NCI-H774 (cell line): ENCODE results near the gene SPPL3.
"Not testable (repeated sequence)": the region's sequence is repeated elsewhere in the genome, so short reads cannot be mapped to it uniquely, and the experiment has no call there.

Experiments
- DNase-seq: peaks from one replicate; lab custom pipeline; 2025; lab: John Stamatoyannopoulos, UW

The SPPL3 gene

DNA sequence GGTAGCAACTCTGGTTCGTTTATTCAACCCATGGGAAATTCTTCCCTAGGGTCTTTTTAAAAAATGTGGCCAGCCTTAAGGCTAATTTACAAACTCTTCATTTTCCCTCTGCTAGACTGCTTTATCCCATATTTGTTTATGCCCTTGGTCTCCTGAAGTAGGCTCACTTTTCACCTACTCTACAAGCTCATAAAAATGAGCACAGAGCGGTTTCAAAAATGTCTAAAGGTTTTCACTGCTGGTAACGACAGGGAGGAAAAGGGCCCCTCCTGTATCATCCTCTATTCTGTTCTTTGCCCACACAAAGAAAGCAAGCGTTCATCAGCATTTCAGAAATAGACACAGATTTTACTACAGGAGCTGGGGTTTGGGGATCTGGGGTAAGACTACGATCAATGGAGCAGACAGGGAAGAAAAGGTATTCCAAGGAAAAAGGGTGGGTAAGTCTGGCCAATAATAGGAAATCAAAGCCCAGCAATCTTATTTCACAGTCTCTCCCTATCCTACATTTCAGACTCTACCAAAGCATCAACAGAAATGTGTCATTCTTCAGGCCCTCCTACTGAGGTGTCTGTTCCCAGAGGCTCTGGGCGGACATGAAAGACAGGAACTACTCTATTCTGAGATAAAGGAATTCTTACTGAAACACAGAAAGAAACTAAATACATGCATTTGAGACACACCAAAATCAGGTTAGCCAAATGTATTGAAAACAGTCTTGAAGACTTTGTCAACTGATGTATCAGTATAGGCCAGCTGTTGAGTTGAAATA is 86.4 kb downstream of the SPPL3 start:
- DNase-seq, result no peak

DNA sequence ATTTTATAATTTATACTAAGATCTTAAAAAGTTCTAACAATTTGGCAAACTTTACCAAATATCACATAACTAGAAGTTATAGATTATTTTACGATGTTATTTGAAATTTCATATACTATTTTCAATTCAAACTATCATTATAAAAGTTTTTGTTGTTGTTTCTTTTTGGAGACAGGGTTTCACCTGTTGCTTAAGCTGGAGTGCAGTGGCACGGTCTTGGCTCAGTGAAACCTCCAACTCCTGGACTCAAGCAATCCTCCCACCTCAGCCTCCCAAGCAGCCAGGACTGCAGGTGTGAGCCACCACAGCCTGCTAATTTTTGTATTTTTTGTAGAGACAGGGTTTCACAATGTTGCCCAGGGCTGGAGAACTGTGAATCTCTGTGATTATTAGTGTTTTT is 87.8 kb downstream of the SPPL3 start:
- no peak for DNase-seq

DNA sequence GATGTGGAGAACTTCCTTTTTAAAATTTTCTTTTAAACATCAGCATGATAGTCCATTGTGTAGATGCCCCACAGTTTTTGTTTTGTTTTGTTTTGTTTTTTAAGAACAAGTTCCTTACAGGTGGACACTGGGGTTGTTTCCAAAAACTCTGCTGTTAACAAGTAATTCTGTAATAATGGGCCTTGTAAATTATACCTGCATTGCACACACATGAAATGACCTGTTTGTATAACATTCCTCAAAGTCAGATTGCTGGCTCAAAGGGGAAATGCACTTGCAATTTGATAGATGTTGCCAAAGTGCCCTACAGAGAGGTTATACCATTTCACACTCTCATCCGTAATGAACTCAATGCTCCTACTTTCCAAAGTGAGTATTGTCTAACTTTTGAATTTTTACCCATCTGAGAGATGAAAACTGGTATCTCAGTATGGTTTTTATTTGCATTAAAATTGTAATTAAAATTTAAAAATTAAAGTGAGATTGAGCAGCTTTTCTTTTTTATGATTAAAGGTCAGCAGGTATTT is 89.2 kb downstream of the SPPL3 start:
- no peak for DNase-seq

DNA sequence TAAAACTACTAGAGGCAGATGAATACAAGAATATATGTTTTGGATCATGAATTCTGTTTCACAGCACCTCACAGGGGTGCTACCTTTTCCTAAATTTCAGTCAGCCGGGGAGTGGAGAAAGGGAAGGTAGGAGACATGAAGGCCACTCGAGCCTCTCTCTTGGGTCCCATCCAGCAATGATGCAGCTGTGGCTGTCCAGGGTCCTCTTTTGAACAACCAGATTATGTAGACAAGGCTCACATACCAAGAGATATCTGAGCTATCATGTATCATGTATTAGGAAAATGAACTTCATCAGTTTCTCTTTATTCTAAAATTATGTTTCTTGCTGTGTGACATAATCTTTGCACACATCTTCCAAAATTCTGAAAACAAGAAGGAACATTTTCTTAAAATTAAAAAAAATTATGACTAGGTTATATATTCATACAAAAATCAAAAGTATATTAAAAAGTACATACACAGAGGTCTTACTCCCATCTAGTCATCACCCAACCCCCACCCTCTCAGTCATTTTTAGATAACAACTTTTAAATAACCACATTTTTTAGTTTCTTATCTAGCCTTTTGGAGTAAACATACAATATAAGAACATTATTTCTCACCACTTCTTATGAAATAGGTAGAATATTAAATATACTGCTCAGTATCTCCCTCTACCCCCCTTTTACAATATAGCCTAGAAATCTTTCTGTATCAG is 89.8 kb downstream of the SPPL3 start:
- DNase-seq, result no peak

DNA sequence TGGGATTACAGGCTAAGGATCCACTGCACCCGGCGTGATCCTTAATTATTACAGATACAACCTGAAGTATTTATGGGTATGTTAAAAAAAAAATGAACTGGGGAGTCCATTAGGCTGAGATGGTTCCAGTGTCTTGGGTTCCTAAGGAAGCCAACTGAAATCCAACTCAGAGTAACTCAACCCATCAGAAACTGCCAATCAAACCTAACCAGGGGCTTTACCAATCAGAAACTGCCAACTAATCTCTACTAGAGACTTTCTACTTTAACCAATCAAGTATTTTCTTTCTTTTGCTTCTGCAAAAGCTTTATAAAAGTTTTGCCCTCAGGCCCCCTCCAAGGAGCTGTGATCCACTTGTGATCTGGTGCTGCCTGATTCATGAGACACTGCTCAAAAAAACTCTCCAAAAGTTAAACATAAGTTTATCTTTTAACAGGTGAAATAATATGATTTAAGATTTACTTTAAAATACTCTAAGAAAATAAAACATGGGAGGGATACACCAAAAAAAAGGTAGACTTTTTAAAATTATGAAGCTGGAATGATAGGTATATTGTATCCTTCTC is 90.5 kb downstream of the SPPL3 start:
- no peak for DNase-seq

DNA sequence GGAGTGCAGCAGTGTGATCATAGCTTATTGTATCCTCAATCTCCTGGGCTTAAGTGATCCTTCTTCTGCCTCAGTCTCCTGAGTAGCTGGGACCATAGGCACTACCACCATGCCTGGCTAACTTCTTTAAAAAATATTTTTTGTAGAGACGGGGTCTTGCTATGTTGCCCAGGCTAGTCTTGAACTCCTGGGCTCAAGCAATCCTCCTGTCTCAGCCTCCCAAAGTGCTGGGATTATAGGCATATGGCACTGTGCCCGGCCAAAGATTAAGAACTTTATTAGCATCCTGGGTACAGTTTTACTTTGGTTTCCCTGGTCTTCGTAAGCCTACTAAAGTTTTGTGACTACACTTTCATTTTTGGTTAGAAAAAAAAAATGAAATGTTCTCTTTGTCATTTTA is 94.1 kb downstream of the SPPL3 start:
- DNase-seq, result no peak

DNA sequence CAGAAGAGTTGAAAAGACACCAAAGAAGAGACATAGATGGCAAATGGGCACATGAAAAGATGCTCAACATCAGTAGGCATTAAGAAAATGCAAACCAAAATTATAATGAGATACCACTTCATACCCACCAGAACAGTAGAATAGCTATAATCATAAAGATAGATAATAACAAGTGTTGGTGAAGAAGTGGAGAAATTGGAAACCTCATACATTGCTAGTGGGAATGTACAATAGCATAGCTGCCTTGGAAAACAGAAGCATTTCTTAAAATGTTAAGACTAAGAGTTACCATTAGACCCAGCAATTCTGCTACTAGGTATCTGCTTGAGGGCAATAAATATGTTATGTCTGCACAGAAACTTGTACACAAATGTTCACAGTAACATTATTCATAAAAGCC is 99.7 kb downstream of the SPPL3 start:
- DNase-seq, result no peak

DNA sequence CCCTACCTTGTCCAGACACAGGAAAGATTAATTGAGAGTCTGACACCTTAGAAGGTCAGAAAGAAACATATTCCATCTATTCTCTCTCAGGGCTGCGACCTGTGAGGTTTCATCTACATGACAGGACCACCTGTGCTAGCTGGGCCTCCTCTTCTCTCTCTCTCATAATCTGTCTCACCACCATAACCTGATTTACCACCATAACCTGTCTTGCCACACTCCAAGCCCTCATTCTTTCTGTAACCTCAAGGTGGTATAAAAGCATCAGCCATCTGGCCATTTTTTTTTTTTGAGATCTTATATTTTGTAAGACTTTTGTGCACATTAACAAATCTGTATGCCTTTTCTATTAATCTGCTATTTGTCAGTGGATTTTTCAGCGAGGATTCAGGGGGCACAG is 103.0 kb downstream of the SPPL3 start:
- DNase-seq, result no peak

DNA sequence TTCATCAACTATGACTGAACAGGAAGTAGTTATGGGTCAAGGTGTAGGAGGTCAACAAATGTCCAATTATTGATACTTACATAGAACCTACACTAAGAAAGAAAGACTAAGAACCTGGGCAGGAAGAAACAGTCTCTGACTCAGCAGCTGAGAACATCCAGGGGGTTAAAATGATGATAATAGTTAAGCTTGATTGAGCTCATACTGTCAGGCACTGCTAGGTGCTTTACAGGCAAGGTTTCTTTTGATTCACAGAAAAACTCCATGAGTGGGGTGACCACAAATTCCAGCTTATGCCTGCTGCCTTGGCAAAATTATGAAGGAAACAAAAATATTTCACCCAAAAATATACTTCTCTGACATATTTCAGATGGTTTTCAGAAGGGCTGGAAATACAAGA is 103.5 kb downstream of the SPPL3 start:
- no peak for DNase-seq

DNA sequence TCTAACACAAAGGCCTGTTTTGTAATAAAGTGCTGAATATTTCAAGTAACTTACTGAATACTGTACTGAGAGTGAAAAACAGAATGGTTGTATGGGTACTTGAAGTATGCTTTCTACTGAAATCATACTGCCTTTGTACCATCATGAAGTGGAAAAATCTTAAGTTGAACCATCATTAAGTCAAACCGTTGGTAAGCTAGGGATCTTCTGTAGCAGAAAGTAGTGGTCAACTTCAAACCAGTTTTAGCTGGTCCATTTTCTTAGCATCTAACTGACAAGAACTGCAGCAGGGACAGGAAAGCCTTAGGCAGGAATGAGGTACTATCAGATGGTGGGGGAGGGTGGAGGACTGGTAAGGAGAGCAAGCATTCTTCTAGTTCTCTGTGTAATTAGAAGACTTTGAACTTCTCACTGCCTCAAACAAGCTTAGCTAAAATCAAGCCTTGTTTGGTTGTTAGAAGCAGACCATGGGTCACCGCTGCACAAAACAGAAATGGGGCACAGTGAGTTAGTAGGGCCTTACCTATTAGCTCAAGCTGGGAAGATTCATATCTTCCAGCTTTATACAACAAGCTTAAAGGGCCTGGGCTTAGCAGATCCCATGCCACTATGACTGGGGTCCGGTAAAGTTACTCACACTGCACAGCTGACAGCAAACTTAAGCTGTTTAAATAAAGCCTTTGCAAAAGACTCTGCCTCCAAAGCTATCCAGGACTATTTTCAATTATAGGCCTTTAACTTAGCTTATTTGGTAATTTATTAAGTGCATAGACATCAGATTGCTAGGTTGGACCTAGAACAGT is 104.7 kb downstream of the SPPL3 start:
- no peak for DNase-seq

DNA sequence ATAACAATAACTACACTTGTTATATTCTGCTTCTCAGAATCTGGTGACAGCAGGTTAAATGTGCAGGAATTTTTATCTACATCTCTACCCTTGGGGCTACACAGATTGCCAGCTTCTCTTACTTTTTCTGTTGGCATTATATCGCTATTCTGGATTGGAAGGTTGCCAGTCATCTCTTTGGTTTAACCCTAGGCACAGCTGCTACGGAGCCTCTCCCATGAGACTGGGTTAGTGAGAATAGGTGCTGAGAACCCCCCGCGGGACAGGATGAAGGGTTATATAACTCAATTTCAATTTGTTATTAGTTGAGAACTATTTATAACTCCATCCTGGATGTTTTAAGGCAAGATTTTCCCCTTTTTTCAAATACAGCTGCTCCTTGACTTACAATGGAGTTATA is 105.5 kb downstream of the SPPL3 start:
- DNase-seq, result no peak

DNA sequence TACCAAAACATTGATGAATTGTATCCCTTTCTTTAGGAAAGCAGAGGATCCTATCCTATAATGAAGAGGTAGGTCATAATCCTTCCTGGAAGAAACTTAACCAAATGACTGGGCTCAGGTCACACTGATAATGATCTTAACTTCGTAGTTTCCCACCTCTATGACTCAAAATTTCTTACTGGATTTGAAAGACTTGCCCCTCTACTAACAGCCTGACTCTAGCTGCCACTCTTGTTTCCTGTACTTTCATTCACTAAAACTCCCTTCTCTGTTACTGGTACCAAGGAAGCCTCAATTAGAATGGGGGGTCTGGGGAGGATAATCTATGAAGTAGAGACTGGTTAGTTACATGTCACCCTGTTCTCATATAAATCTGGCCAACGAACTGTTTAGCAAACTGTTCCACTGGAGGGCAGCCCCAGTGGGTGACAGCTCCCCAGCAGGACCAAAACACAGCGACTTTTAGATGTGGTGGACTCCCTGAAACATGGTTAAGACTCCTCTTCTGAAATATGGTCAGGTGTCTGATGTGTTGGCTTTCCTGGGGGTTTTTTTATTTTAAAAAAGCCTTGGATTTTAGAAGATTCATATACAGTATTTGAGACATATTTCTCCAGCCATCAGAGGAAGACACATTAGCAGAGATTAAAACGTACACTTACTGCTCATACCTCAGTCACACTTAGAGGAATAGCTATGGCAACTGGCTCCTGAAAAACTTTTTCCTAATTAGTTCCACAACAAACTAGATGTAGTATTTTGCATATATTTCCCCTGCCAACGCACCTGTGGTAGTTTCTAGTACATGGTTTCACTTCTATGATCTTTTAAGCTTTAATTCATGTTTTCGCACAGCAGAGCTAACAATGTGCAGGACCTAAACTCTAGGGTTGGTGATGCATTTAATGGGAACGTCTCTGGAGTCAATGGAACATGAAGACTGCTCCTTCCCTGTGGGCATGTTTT is 106.2 kb downstream of the SPPL3 start:
- DNase-seq, result no peak

DNA sequence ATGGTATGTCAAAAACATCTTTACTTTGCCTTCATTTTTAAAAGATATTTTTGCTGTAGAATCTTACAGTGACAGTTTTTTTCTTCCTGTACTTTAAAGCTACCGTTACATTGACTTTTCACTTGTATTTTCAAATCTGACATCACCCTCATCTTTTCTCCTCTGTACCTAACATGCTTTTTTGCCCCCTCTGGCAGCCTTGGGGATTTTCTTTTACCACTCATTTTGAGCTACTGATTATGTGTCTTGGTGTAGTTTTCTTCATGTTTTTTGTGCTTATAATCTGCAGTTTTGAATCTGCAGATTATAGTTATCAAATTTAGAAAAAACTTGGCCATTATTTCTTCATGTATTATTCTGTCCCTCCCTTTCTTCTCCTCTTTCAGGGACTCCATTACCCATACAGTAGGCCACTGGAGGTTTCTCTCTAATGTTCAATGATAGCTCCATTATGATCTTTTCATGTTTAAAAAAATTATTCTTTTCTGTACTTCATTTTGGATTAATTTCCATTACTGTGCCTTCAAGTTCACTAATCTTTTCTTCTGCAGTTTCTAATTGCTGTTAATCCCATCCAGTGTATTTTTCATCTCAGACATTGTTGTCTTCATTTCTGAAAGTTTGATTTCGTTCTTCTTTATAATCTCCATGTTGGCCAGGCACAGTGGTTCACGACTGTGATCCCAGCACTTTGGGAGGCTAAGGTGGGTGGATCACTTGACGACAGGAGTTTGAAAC is 108.5 kb downstream of the SPPL3 start:
- DNase-seq, result no peak

DNA sequence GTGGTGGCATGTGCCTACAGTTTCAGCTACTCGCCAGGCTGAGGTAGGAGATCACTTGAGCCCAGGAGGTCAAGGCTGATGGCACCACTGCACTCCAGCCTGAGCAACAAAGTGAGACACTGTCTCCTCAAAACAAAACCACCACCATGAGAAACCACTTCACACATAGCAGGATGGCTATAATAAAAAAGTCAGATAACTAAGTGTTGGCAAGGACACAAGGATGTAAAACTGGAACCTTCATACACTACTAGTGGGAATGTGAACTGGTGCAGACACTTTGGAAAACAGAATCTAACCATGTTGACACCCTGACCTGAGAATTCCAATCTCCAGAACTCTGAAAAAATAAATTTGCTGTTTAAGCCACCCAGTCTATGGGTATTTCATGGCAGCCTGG is 110.8 kb downstream of the SPPL3 start:
- DNase-seq, result no peak

DNA sequence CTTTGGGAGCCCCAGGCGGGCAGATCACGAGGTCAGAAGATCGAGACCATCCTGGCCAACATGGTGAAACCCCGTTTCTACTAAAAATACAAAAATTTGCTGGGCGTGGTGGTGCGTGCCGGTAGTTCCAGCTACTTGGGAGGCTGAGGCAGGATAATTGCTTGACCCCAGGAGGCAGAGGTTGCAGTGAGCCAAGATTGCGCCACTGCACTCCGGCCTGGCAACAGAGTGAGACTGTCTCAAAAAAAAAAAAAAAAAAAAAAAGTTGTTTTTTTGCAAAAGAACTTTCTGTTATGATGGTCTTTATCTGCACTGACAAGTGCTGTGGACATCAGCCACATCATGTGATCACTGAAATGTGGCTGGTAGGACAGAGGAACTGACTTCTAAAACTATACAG is 111.7 kb downstream of the SPPL3 start:
- not testable (repeated sequence) for DNase-seq

DNA sequence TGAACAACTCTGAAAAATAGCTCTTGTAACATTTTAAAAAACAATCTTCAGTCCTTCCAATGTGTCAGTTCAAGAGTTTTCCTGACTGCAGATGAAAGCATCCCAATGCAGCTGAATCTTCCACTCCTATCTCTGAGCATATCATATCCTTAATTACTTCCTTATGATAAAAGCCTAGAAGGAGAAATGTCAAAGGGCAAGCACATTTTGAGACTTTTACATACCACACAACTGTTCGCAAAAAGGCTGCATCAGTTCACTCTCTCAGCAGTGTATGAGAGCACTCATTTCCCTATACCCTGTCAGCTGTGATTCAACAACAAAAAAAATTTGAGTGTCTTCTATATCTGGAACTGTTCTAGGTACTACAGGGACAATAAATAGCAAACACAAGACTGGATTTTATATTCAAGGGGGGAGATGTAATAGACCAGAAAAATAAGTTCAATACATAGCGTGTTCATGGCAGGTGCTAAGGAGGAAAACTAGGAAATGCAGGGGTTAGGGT is 112.4 kb downstream of the SPPL3 start:
- no peak for DNase-seq

DNA sequence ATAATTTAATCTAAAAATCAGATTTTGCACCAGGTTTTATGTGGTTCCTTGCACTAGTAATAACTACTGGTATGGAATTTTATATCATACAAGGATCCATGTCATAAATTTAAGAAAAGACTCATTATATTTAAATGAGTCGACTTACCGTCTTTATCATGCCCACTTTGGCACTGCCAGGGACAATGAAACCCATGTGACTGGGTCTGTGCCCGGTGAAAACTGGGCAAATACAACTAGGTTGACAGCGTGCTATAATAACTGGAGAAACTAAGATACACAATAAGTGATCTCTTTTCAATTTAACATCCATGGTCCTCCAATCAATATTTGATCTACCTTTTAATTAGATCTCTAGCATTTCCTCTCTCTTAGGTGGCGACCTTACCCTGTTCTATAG is 114.0 kb downstream of the SPPL3 start:
- DNase-seq, result no peak

DNA sequence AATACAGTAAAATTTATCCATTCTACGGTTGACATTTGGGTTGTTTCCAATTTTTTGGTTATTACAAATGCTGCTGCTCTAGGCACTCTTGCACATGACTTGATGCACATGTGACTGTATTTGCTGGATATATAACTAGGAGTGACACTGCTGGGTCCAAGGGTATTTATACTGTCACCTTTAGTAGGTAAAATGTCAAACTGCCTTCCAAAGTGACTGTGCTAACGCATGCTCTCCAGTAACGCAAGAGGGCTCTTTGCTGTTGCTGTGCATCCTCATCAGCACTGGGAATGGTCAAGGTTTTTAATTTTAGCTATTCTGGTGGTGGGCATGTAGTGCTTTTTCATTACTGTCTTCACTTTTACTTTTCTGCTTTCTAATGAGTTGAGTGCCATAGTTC is 116.3 kb downstream of the SPPL3 start:
- DNase-seq, result no peak

DNA sequence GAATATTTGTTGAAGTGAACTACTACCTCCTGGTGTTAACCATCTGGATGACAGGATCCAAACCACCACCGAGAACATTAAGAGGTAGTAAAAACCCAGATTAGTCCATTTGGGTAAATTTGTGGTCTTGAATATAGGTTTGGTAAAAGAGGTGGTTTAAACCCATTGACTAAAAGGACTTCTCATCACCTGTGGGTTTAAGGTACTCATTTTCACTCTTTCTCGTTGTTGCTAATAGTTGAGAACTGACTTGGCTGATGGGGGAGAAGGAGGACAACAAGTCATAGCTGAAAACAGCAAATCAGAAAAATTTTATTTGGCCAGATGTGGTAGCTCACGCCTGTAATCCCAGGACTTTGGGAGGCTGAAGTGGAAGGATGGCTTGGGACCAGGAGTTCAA is 119.4 kb downstream of the SPPL3 start:
- DNase-seq, result no peak

DNA sequence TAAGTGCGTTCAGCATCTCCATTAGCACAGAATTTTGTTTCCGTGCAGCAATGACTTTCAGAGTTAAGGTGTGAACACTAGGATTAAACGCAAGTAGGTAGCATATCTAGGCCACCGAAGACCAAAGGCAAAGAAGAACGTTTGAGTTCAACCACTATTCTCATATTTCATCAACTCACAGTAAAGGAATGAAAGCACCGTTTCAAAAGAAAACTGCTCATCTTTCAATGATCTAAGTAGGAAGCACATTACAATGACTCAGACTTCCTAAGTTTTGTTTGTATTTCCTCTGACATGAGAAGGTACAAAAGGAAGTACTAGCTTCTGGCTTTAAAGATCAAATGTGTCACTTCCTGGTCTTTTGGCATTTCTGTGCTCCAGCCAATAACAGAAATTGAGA is 121.0 kb downstream of the SPPL3 start:
- no peak for DNase-seq
